ENCODE results near the gene MXRA7.
"Not testable (repeated sequence)": the region's sequence is repeated elsewhere in the genome, so short reads cannot be mapped to it uniquely, and the experiment has no call there.

GRCh38 chr17:76745785-76746184 is 35.0 kb upstream of the MXRA7 start:
- TF ChIP-seq CTCF (conservative IDR thresholded peaks at IDR 0.05 in 1 of 2, IDR thresholded peaks at IDR 0.05 in 1 of 2; ENCODE audit: extremely low read depth in 1 of 2, insufficient read depth in 1 of 2, low read depth in 1 of 2, low read length in 2 of 2); EZH2 (IDR thresholded peaks at IDR 0.05; ENCODE audit: borderline replicate concordance, low read length): not testable (repeated sequence)
